IPS-NIHi11 (cell line): Measurements from ENCODE around the gene KPRP.

Experiments
- DNase-seq: peaks from one replicate; pipeline ENCODE4 v3.0.0; 2012; ENCODE audit warnings: mixed read lengths, low spot score

KPRP gene

GRCh38 chr1:152757747-152758146 lies at the start of gene KPRP:
Gene KPRP (plus strand): TSS chr1:152758025. CDS start chr1:152759589, 1,564 bp downstream.
- no peak for DNase-seq

GRCh38 chr1:152718238-152718637 lies 39.6 kb upstream of the KPRP start:
- DNase-seq = no peak

- no peak for DNase-seq
These were observed 32.6 kb upstream of the KPRP start for GRCh38 chr1:152725261-152725660.

GRCh38 chr1:152728986-152729385 lies 28.8 kb upstream of the KPRP start:
- DNase-seq = no peak

- no peak for DNase-seq
These were observed 22.2 kb upstream of the KPRP start for GRCh38 chr1:152735648-152736047.

- no peak for DNase-seq
These were observed 19.8 kb upstream of the KPRP start for GRCh38 chr1:152737997-152738396.

- no peak for DNase-seq
These were observed 18.0 kb upstream of the KPRP start for GRCh38 chr1:152739841-152740240.

- no peak for DNase-seq
These were observed 16.2 kb upstream of the KPRP start for GRCh38 chr1:152741656-152742055.

GRCh38 chr1:152743371-152744145 lies 14.3 kb upstream of the KPRP start:
- no peak for DNase-seq

GRCh38 chr1:152745289-152745704 lies 12.5 kb upstream of the KPRP start:
- no peak for DNase-seq

- no peak for DNase-seq
These were observed 11.9 kb upstream of the KPRP start for GRCh38 chr1:152745765-152746444.

GRCh38 chr1:152747831-152748230 lies 10.0 kb upstream of the KPRP start:
- DNase-seq = no peak

GRCh38 chr1:152752225-152752624 lies 5.6 kb upstream of the KPRP start:
- no peak for DNase-seq

GRCh38 chr1:152753586-152753985 lies 4.2 kb upstream of the KPRP start:
- DNase-seq = no peak

- DNase-seq = no peak
These were observed 953 bp upstream of the KPRP start for GRCh38 chr1:152756872-152757271.

GRCh38 chr1:152758636-152759035 lies 811 bp downstream of the KPRP start:
- no peak for DNase-seq

GRCh38 chr1:152759453-152760173 lies 1.8 kb downstream of the KPRP start:
- DNase-seq = no peak

GRCh38 chr1:152760551-152761190 lies 2.8 kb downstream of the KPRP start:
- DNase-seq = no peak

- no peak for DNase-seq
These were observed 3.9 kb downstream of the KPRP start for GRCh38 chr1:152761609-152762213.

GRCh38 chr1:152768847-152769533 lies 11.2 kb downstream of the KPRP start:
- DNase-seq = no peak

GRCh38 chr1:152770411-152770810 lies 12.6 kb downstream of the KPRP start:
- no peak for DNase-seq
